Stimulated activated CD4-positive, alpha-beta T cell treated with anti-CD3 and anti-CD28 coated beads, Interleukin-4, amount 100 ng/mL, for 1 hour (primary cell): ENCODE data around the gene TAF11L13.

Experiments
- DNase-seq: peaks from one replicate; pipeline ENCODE4 v3.0.0-alpha.2; 2020

TAF11L13 gene

GRCh38 chr5:17680737-17681136, 48.8 kb downstream of the TAF11L13 start:
- DNase-seq: no peak
